ENCODE data around the gene TEX48.

TEX48 gene

DNA sequence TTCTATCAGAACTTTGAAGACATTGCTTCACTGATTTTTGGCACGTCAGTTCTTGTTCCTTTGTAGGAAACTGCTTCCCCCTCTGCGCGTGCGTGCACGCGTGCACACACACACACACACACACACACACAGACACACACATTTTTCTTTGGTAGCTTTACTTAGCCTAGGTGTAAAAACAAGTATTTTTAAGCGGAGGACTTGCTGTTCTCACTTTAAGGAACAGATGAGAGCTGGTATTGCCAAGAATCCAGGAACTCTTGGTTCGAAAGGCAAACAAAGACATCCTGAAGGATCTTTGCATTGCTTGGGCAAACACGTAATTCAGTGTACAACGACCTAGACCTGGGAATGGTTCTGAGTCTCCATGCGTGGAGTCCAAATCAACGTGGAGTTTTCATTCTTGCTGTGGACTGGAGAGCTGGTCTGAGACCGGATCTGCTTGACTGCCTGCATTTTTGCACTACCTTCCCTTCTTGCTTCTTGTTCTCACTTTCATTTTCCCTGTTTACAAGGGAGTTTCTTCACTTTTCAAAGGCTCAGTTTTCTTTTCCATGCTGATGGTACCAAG is 62.7 kb downstream of the TEX48 start:
- no peak for DNase-seq

DNA sequence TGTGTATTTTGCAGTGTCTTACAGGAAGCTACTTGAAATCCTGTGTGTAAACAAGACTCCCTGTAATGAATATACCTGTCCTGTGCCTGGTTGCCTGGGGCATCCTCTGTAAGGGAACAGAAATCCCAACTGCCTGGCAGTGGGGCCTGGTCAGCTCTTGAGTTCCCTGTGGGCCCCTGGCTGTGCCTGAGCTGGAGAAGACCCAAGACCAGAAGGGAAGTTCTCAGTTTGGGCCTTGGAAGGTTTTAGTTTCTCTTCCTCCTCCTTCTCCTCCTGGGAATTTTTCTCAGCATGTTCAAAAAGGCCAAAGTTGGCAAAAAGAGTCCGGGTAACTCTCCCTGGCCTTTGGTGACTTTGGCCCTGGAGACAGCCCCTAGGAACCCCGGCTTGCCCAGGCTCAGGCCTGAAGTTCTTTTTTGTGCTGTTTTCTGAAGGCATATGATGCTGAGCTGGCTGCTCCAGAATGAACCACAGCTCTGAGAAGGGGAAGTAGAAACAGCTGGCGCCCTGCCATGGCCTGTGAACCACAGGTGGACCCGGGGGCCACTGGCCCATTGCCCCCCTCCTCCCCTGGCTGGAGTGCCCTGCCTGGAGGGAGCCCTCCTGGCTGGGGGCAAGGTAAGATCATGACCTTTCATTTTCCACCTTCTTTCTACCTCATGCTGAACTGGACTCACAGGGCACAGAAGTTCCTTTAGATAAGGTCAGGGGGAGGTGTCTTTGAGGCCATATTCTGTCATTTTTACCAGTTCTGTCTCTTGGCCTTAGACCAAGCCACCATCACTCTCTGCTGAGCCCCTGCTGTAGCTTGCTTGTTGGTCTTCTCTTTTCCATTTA is 65.1 kb downstream of the TEX48 start:
- peak in 1 of 2 donors; percentile 45 for DNase-seq

Data from hippocampal formation (tissue), 2 donors.